ENCODE results near the gene RPS6KA3.

The RPS6KA3 gene

DNA sequence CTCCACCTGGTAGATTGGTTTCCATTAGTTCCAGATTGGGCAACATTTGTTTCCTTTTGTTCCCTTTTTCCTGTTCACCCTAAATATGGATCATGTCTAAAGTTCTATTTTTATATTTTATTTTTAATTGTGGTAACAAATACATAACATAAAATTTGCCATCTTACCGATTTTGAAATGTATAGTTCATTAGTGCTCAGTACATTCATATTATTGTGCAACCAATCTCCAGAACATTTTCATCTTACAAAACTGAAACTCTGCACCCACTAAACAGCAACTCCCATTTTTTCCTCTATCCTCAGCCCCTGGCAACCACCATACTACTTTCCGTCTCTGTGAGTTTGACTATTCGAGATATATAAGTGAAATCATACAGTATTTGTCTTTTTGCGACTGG lies 14.2 kb upstream of the RPS6KA3 start:
- ChIA-PET POLR2A (no interaction called here), CTCF (no interaction called here)
- DNase-seq (ENCODE audit: extremely low spot score): no peak
- no peak for TF ChIP-seq CTCF (IDR thresholded peaks at IDR 0.05; ENCODE audit: control extremely low read depth, extremely low read depth, low read depth, missing control alignments)

- no peak for DNase-seq (ENCODE audit: extremely low spot score)
- ChIA-PET POLR2A (no interaction called here), CTCF (no interaction called here)
- no peak for TF ChIP-seq CTCF (IDR thresholded peaks at IDR 0.05; ENCODE audit: control extremely low read depth, extremely low read depth, low read depth, missing control alignments)
These were observed 7.4 kb upstream of the RPS6KA3 start for GRCh38 chrX:20274121-20274520.

GRCh38 chrX:20271730-20272129 lies 5.0 kb upstream of the RPS6KA3 start:
- ChIA-PET CTCF (interaction anchor here (1.1 kb wide), 1 partner anchor 16 kb away, joined by 3 read pairs; no protein-coding TSS in a partner anchor), POLR2A (no interaction called here)
- TF ChIP-seq CTCF (IDR thresholded peaks at IDR 0.05; ENCODE audit: control extremely low read depth, extremely low read depth, low read depth, missing control alignments): no peak
- no peak for DNase-seq (ENCODE audit: extremely low spot score)

DNA sequence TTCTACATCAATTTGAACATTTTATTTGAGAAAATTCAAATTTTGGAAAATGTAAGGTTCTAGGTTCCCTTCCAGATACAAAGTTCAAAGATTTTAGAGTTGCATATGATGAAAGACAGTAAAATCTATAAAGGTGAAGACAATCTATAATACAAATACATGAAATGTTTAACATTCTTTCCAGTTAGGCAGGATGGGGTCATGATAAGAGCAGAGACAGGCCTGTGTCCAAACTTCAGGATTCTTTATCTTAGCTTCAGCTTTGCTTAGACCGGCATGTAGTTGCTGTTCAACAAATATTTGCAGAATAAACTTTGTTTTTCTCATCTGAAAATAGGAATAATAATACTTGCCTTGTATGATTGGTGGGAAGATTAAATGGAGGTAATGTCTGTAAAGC lies 4.5 kb upstream of the RPS6KA3 start:
- DNase-seq (ENCODE audit: extremely low spot score): no peak
- ChIA-PET CTCF (no interaction called here), POLR2A (no interaction called here)
- no peak for TF ChIP-seq CTCF (IDR thresholded peaks at IDR 0.05; ENCODE audit: control extremely low read depth, extremely low read depth, low read depth, missing control alignments)

GRCh38 chrX:20270562-20270890 lies 3.8 kb upstream of the RPS6KA3 start:
- DNase-seq (ENCODE audit: extremely low spot score): no peak
- CTCF ChIA-PET: no interaction called here
- POLR2A ChIA-PET: no interaction called here
- TF ChIP-seq CTCF (IDR thresholded peaks at IDR 0.05; ENCODE audit: control extremely low read depth, extremely low read depth, low read depth, missing control alignments): no peak

GRCh38 chrX:20269848-20270561 lies 3.3 kb upstream of the RPS6KA3 start:
- POLR2A ChIA-PET: no interaction called here
- no peak for TF ChIP-seq CTCF (IDR thresholded peaks at IDR 0.05; ENCODE audit: control extremely low read depth, extremely low read depth, low read depth, missing control alignments)
- no peak for DNase-seq (ENCODE audit: extremely low spot score)
- CTCF ChIA-PET: no interaction called here
